ENCODE measurements around the gene SPAG17.

The SPAG17 gene

DNA sequence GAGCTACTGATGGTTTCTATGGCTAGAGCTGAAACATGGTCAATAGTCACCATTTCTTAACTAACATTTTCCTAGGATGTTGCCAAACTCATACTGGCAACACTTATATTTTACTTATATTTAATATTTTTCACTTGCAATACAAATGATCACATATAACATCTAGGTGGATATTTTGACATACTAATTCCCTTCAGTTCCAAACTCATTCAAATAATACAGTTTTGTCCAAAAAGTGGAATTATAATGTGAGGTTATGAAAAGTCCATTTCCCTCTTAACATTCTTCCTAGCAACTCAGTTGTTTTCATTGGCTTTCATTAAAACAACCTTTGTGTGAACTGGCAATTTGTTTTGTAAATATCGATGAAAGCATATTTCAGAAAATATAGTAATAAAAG, 16.0 kb downstream of the SPAG17 start:
- no peak overlapping the region for H3K4me3 ChIP-seq (ENCODE audit: low read length)
- no peak overlapping the region for H3K27ac ChIP-seq (ENCODE audit: low read depth, low read length)
- no peak overlapping the region for H3K4me2 ChIP-seq (ENCODE audit: low read length)
- H3K4me1 ChIP-seq (ENCODE audit: control insufficient read depth, low read length), result no peaks in the 10 kb centered on the region
- H4K20me1 ChIP-seq (ENCODE audit: control insufficient read depth, insufficient read depth, low read depth, low read length), result no peaks in the 10 kb centered on the region
- no peaks in the 10 kb centered on the region for H3K9me3 ChIP-seq (ENCODE audit: control insufficient read depth, insufficient read depth, low read length)
- no peaks in the 10 kb centered on the region for H3F3A ChIP-seq (ENCODE audit: control insufficient read depth, insufficient read depth)
- TF ChIP-seq, protein P1, sequence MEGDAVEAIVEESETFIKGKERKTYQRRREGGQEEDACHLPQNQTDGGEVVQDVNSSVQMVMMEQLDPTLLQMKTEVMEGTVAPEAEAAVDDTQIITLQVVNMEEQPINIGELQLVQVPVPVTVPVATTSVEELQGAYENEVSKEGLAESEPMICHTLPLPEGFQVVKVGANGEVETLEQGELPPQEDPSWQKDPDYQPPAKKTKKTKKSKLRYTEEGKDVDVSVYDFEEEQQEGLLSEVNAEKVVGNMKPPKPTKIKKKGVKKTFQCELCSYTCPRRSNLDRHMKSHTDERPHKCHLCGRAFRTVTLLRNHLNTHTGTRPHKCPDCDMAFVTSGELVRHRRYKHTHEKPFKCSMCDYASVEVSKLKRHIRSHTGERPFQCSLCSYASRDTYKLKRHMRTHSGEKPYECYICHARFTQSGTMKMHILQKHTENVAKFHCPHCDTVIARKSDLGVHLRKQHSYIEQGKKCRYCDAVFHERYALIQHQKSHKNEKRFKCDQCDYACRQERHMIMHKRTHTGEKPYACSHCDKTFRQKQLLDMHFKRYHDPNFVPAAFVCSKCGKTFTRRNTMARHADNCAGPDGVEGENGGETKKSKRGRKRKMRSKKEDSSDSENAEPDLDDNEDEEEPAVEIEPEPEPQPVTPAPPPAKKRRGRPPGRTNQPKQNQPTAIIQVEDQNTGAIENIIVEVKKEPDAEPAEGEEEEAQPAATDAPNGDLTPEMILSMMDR (IDR thresholded peaks at IDR 0.05; ENCODE audit: low read depth, low read length, poor library complexity, severe bottlenecking), result no peak
- no peak for TF ChIP-seq EZH2phosphoT487 (IDR thresholded peaks at IDR 0.05; ENCODE audit: borderline replicate concordance, low read length)
- H3K27me3 ChIP-seq (ENCODE audit: control insufficient read depth, low read length), result no peaks in the 10 kb centered on the region
- no peaks in the 10 kb centered on the region for H3K9me2 ChIP-seq (replicated peaks; ENCODE audit: control insufficient read depth, low read length)
- no peaks in the 10 kb centered on the region for H3K79me2 ChIP-seq (ENCODE audit: control insufficient read depth, low read length)
- H3K36me3 ChIP-seq (ENCODE audit: control insufficient read depth, low read length), result no peaks in the 10 kb centered on the region

DNA sequence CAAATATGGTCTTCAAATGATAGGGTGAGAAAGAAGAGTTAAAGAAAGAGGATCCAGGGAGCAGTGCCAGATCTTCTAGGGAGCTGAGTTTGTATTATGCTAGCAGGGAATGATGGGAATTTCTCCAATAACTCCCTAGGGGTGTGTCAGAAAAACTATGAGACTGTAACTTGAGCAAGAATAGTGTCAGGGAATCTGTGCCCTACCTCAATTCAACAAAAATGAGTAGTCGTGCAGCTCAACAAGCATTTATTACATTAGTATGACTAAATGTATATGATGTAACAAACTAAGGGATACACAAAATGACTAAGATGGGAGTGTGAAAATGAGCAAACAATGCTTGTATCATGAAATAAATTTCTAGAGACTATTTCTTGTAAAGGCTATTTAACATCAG, 24.2 kb downstream of the SPAG17 start:
- Histone ChIP-seq H3K79me2 (ENCODE audit: control insufficient read depth, low read length) (no peaks in the 10 kb centered on the region), H4K20me1 (ENCODE audit: control insufficient read depth, insufficient read depth, low read depth, low read length) (no peaks in the 10 kb centered on the region), H3K9me3 (ENCODE audit: control insufficient read depth, insufficient read depth, low read length) (no peaks in the 10 kb centered on the region), H3K27me3 (ENCODE audit: control insufficient read depth, low read length) (no peaks in the 10 kb centered on the region), H3K4me2 (ENCODE audit: low read length) (no peak overlapping the region), H3F3A (ENCODE audit: control insufficient read depth, insufficient read depth) (no peaks in the 10 kb centered on the region), H3K4me1 (ENCODE audit: control insufficient read depth, low read length) (no peaks in the 10 kb centered on the region), H3K4me3 (ENCODE audit: low read length) (no peak overlapping the region), H3K9me2 (replicated peaks; ENCODE audit: control insufficient read depth, low read length) (no peaks in the 10 kb centered on the region), H3K36me3 (ENCODE audit: control insufficient read depth, low read length) (no peaks in the 10 kb centered on the region), H3K27ac (ENCODE audit: low read depth, low read length) (no peak overlapping the region)
- no peak for TF ChIP-seq EZH2phosphoT487 (IDR thresholded peaks at IDR 0.05; ENCODE audit: borderline replicate concordance, low read length)
- TF ChIP-seq, protein P1 (IDR thresholded peaks at IDR 0.05; ENCODE audit: low read depth, low read length, poor library complexity, severe bottlenecking), result no peak

DNA sequence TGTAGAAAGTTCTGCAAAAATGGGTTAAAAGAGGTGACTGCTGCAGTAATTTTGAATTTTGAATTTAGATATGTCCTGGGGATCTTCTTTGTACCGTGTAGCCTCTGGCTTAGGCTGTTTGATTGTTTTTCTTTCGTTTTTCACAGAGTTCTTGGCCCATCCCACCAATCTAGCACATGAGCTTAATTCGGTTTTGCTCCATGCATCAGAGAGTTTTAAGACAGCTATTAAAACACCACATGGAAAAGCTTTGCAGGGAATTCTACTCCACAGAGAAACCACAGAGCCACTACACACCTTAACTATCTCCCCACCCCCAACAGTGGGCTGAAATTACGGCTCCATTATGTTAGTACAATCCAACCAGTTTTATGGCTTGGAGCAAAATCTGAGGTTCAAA, 25.5 kb downstream of the SPAG17 start:
- no peaks in the 10 kb centered on the region for H4K20me1 ChIP-seq (ENCODE audit: control insufficient read depth, insufficient read depth, low read depth, low read length)
- no peaks in the 10 kb centered on the region for H3K79me2 ChIP-seq (ENCODE audit: control insufficient read depth, low read length)
- H3K9me3 ChIP-seq (ENCODE audit: control insufficient read depth, insufficient read depth, low read length), result no peaks in the 10 kb centered on the region
- H3K27ac ChIP-seq (ENCODE audit: low read depth, low read length), result no peak overlapping the region
- no peak for TF ChIP-seq EZH2phosphoT487 (IDR thresholded peaks at IDR 0.05; ENCODE audit: borderline replicate concordance, low read length)
- TF ChIP-seq, protein P1 (IDR thresholded peaks at IDR 0.05; ENCODE audit: low read depth, low read length, poor library complexity, severe bottlenecking), result no peak
- H3K4me2 ChIP-seq (ENCODE audit: low read length), result no peak overlapping the region
- H3K4me1 ChIP-seq (ENCODE audit: control insufficient read depth, low read length), result no peaks in the 10 kb centered on the region
- H3K4me3 ChIP-seq (ENCODE audit: low read length), result no peak overlapping the region
- no peaks in the 10 kb centered on the region for H3K9me2 ChIP-seq (replicated peaks; ENCODE audit: control insufficient read depth, low read length)
- no peaks in the 10 kb centered on the region for H3F3A ChIP-seq (ENCODE audit: control insufficient read depth, insufficient read depth)
- H3K36me3 ChIP-seq (ENCODE audit: control insufficient read depth, low read length), result no peaks in the 10 kb centered on the region
- no peaks in the 10 kb centered on the region for H3K27me3 ChIP-seq (ENCODE audit: control insufficient read depth, low read length)

DNA sequence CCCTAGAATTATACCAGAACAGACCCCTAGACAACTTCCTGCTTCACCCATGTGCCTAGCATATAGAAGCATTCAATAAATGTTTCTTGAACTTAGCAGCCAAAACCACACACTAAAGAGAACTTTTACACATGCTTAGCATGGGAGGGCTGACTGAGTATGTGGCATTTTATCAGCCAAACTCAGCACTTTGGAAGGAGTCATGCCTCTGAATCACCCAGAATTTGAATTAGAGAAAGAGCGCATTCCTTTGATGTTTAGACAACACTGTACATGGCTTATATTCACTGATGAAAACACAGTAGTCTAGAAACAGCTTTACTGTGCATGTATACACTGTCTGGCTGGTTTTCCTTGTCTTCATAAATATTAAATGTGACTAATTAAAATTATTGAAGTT, 26.1 kb downstream of the SPAG17 start:
- no peaks in the 10 kb centered on the region for H3K9me2 ChIP-seq (replicated peaks; ENCODE audit: control insufficient read depth, low read length)

More for the DNA sequence above, 26.1 kb downstream of the SPAG17 start:
- Histone ChIP-seq H3K27ac (ENCODE audit: low read depth, low read length) (no peak overlapping the region), H3K4me2 (ENCODE audit: low read length) (no peak overlapping the region), H3K4me1 (ENCODE audit: control insufficient read depth, low read length) (no peaks in the 10 kb centered on the region), H3K36me3 (ENCODE audit: control insufficient read depth, low read length) (no peaks in the 10 kb centered on the region), H3K9me3 (ENCODE audit: control insufficient read depth, insufficient read depth, low read length) (no peaks in the 10 kb centered on the region), H4K20me1 (ENCODE audit: control insufficient read depth, insufficient read depth, low read depth, low read length) (no peaks in the 10 kb centered on the region), H3K4me3 (ENCODE audit: low read length) (no peak overlapping the region), H3K27me3 (ENCODE audit: control insufficient read depth, low read length) (no peaks in the 10 kb centered on the region), H3F3A (ENCODE audit: control insufficient read depth, insufficient read depth) (no peaks in the 10 kb centered on the region), H3K79me2 (ENCODE audit: control insufficient read depth, low read length) (no peaks in the 10 kb centered on the region)
- TF ChIP-seq, protein P1 (IDR thresholded peaks at IDR 0.05; ENCODE audit: low read depth, low read length, poor library complexity, severe bottlenecking), result no peak
- TF ChIP-seq EZH2phosphoT487 (IDR thresholded peaks at IDR 0.05; ENCODE audit: borderline replicate concordance, low read length), result no peak

Measured in DOHH2 (cell line).